Choroid plexus epithelial cell (primary cell): Measurements from ENCODE around the gene RASSF8.

Experiments
- DNase-seq: peaks from one replicate; pipeline ENCODE4 v3.0.0-alpha.2; 2010; ENCODE audit warnings: low read depth
- H3K4me3 ChIP-seq: 2 replicates; pipeline ENCODE4 v1.5.1; 2011; ENCODE audit warnings: low read depth, mild to moderate bottlenecking, control low read depth, low read length, moderate library complexity
- TF ChIP-seq, protein P1 (sequence below): conservative IDR thresholded peaks from 2 replicates; pipeline ENCODE4 v1.5.1; 2011; ENCODE audit warnings: low read depth, mild to moderate bottlenecking, control low read depth, inconsistent platforms, low read length, moderate library complexity

The RASSF8 gene

DNA sequence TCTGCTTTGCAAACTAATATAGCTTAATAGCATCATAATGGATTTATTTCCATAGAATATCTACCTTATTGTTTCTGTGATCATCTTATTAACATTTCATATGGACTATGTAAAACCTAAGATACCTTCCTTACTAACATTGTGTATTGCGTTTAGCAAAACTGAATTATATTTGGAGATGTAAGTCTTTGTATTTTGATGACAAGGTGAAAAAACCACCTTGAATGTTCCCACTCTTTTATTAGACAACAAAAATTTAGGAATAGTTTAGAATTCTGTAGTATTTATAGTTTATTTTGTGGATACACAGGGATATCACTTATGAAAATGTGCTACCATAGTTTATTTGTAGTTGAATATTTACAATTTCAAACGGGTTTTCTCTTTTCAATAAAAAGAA is 32.0 kb downstream of the RASSF8 start:
- DNase-seq, result no peak
- no peak overlapping the region for H3K4me3 ChIP-seq

DNA sequence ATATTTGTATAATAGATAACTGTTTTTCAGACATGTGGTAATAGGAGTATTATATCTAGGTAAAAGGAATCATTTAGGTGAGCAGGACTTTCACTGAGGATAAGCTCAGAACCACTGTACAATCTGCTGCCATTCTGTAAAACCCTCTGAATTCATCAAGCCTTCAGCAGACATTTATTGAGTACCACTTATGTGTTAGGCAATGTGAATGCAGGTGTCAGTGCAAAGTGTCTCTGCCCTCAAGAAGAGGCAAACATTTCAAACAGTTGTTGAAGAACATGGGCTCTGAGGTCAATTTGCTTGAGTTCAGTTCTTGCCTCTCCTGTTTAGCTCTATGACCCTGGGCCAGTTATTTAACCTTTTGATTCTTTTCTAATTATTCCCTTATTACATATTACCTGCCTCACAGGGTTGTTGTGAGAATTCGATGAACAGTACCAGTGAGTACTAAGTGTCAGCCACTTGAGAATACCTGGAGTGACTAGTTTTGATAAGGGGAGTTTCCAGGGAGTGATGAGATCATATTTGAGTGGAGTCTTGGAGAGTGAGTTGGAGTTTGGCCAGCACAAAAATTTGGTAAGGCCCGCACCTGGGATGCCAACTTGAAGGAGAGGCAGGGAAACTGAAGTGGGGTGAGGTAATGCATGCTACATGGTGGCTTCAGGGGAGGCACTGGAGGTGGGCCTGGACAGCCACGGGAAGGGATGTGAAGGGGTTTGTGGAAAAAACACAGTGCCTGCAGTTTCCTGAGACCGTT is 33.7 kb downstream of the RASSF8 start:
- H3K4me3 ChIP-seq, result no peak overlapping the region
- DNase-seq, result no peak
- TF ChIP-seq, protein P1, sequence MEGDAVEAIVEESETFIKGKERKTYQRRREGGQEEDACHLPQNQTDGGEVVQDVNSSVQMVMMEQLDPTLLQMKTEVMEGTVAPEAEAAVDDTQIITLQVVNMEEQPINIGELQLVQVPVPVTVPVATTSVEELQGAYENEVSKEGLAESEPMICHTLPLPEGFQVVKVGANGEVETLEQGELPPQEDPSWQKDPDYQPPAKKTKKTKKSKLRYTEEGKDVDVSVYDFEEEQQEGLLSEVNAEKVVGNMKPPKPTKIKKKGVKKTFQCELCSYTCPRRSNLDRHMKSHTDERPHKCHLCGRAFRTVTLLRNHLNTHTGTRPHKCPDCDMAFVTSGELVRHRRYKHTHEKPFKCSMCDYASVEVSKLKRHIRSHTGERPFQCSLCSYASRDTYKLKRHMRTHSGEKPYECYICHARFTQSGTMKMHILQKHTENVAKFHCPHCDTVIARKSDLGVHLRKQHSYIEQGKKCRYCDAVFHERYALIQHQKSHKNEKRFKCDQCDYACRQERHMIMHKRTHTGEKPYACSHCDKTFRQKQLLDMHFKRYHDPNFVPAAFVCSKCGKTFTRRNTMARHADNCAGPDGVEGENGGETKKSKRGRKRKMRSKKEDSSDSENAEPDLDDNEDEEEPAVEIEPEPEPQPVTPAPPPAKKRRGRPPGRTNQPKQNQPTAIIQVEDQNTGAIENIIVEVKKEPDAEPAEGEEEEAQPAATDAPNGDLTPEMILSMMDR, result no peak

More for the DNA sequence above, 32.0 kb downstream of the RASSF8 start:
- TF ChIP-seq, protein P1, result no peak

DNA sequence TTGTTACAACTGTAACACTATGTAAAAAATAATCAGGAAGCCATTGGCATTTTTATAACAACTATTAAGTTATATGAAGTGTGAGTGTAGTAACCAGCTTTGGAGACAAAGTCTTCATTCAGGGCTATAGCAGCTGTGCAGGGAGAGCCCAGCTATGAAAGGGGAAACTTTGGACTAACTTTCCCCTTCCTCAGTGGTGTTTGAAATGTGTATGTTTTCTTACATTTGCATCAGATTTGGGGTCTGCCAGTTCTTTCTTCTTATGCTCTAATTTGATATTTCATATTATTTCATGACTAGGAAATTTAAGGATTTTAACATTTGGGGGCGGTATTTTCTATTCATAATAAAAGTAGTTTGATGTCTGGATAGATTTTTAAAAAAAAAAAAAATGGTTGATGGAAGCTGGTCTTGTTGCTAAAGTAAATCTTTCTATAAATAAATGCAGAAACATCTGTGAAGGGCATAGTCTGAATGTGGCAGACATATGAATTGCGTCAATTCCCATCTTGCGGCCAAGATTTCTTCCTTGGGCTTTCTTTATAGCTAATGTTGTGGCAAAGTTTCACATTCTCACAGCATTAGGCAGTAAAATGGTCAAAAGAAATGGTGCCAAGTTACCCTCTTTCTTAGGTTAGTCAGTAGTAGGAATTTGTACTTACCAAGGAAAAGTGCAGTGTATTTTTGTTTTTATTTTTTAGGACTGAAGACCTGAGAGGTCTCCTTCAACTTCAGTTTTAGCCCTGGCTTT is 35.6 kb downstream of the RASSF8 start:
- DNase-seq, result peak; percentile 61
- TF ChIP-seq, protein P1, result no peak
- no peak overlapping the region for H3K4me3 ChIP-seq

DNA sequence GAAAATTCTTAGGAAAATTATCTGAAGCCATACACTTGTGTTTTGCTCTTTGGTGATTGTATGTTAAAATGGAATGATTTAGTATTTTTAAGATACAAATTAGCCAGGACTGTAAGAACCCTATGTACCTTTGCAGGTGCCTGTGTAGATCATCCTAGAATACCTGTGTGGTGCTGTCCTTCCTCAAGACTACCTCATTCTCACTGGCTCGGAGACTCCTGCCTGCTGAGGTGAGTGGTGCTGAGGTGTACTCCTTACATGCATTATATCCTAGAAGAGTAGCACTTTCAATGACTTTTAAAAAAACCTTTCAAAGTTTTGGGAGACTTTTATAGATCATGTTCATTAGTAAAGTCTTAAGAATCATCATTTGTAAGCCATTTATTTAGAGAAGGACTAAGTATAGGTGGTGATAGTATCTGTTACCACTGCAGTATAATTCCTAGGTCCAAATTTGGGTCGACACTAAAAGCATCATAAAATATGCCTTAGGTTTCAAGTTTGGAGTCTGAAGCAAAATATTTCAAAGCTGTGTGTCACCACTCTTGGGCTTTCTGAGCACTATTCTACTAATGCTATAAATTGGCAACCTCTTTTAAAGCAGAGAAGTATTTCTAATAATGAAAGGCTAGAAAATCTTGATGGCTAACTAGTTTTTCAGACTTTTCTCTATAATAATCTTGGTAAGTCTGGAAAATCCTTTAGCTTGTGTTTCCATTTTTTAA is 36.6 kb downstream of the RASSF8 start:
- TF ChIP-seq, protein P1, result no peak
- H3K4me3 ChIP-seq, result no peak overlapping the region
- DNase-seq, result no peak

DNA sequence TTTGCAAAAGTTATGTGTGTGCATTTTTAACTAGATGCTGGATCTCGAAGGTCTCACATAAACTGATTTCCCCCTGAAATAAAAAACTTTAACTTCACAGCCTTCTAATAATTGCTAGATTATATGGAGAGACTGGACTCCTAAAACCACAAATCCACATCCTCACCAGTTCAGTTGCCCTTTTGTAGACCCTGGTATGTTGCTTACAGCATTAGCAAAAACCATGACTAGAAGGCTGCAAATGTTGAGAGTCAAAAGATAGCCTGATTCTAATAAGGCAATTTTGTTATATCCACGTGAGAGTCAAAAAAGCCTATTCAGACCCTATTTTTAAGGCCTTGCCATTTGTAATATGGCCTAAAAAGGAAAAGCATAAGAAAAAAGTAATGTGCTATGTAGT is 37.4 kb downstream of the RASSF8 start:
- TF ChIP-seq, protein P1, result no peak
- no peak overlapping the region for H3K4me3 ChIP-seq
- DNase-seq, result peak; percentile 66

DNA sequence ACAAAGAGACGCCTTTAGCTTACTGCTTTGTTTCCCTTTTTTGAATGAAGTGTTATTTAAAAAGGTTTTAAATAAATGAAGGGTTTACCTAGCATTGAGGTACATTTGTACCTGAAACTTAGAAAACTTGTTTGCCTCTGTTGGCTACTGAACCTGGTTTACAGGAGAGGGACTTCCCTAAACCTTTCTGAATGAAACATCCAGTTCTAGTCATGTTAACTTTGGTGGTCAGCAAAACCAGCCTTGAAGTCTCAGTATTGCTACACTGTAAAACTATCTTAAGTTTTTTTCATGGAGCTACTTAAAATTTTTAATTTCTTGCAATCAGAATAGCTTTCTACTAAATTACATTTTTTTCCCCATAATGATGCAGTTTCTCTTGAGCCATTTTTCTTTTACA is 38.2 kb downstream of the RASSF8 start:
- no peak for DNase-seq
- H3K4me3 ChIP-seq, result no peak overlapping the region
- TF ChIP-seq, protein P1, result no peak
